ENCODE measurements around the gene GPR4. TPM values are rescaled to one million over a fixed set of nuclear protein-coding genes. Genes with fewer than 3 reads are reported as not detected.

The GPR4 gene
- total and polyA plus RNA-seq, 2 of the 8 experiments (the other 6 are each of a cell fraction or from before 2014, with no cell fraction given): 0.19 to 0.39 TPM

- no peak for TF ChIP-seq RFX5 (IDR thresholded peaks at IDR 0.05; ENCODE audit: borderline replicate concordance, low read depth, low read length)
Observed at GRCh38 chr19:45564131-45564780, 37.8 kb downstream of the GPR4 start (continued).
